ENCODE results near the gene REXO5.

GRCh38 chr16:20884240-20884556, 77.9 kb downstream of the REXO5 start:
- TF ChIP-seq POLR2A (IDR thresholded peaks at IDR 0.05) (no peak), CTCF (IDR thresholded peaks at IDR 0.05) (no peak), EP300 (IDR thresholded peaks at IDR 0.05; ENCODE audit: low read depth) (no peak)
